Naive thymus-derived CD4-positive, alpha-beta T cell (primary cell): ENCODE measurements around the gene GABRG3. TPM values are rescaled to one million over a fixed set of nuclear protein-coding genes. Genes with fewer than 3 reads are reported as not detected.

ENCODE experiments used
- ATAC-seq: fragments of 150-1000 bp; cut with Tn5 transposase; 2 replicates; pipeline ENCODE4 v1.10.0; 2021; ENCODE audit warnings: mild to moderate bottlenecking, moderate library complexity
- CTCF ChIA-PET: fragments of 350-600 bp; sonication (Branson Sonifier 250); formaldehyde crosslinking; loops from one replicate; lab custom pipeline; 2021; ENCODE audit warnings: antibody characterized with exemption; lab: Charles Lee
- POLR2A ChIA-PET: fragments of 350-600 bp; sonication (Branson Sonifier 250); formaldehyde crosslinking; loops from one replicate; lab custom pipeline; 2021; ENCODE audit warnings: antibody characterized with exemption, inconsistent platforms; lab: Charles Lee
- DNase-seq, 9 donors: peaks; one replicate each; pipeline versions ENCODE4 v3.0.0 to v3.0.0-alpha.2; 2020 to 2022; ENCODE audit warnings: mixed read lengths in 1 of 9
- H3K27ac ChIP-seq: one replicate; pipeline ENCODE4 v1.7.0; 2013; ENCODE audit warnings: mild to moderate bottlenecking, low read depth, low read length, moderate library complexity
- H3K27me3 ChIP-seq, 2 donors: one replicate each; pipeline ENCODE4 v1.7.0; 2013; ENCODE audit warnings: low read length in 2 of 2, mild to moderate bottlenecking in 2 of 2, moderate library complexity in 2 of 2; ENCODE audit not compliant: control insufficient read depth in 2 of 2, insufficient read depth in 2 of 2
- H3K36me3 ChIP-seq, 3 experiments: 1 replicate in 2 of 3; 2 replicates in 1 of 3; pipeline ENCODE4 v1.7.0; 2013; ENCODE audit warnings: low read length in 3 of 3, mild to moderate bottlenecking in 3 of 3, moderate library complexity in 1 of 3; ENCODE audit not compliant: insufficient read depth in 3 of 3, control insufficient read depth in 2 of 3
- H3K4me1 ChIP-seq, 2 donors: one replicate each; pipeline ENCODE4 v1.7.0; 2013; ENCODE audit warnings: low read length in 2 of 2, mild to moderate bottlenecking in 2 of 2, moderate library complexity in 1 of 2; ENCODE audit not compliant: control insufficient read depth in 2 of 2, insufficient read depth in 2 of 2
- H3K4me3 ChIP-seq: 2 replicates; pipeline ENCODE4 v1.7.0; 2013; ENCODE audit warnings: mild to moderate bottlenecking, low read length
- H3K9me3 ChIP-seq, 3 experiments: 1 replicate in 2 of 3; 2 replicates in 1 of 3; pipeline ENCODE4 v1.7.0; 2013; ENCODE audit warnings: low read length in 3 of 3; ENCODE audit not compliant: control insufficient read depth in 2 of 3
- H3K27ac Mint-ChIP-seq, 9 donors: one replicate each; pipeline ENCODE4 v1.8.0; 2020 to 2022; ENCODE audit warnings: mixed read lengths in 9 of 9, mild to moderate bottlenecking in 8 of 9, moderate library complexity in 5 of 9, inconsistent platforms in 2 of 9
- H3K27me3 Mint-ChIP-seq, 5 donors: one replicate each; pipeline ENCODE4 v1.8.0; 2021 to 2022; ENCODE audit warnings: mixed read lengths in 5 of 5, mild to moderate bottlenecking in 1 of 5
- H3K36me3 Mint-ChIP-seq, 5 donors: one replicate each; pipeline ENCODE4 v1.8.0; 2020 to 2022; ENCODE audit warnings: mixed read lengths in 5 of 5, mild to moderate bottlenecking in 3 of 5, inconsistent platforms in 1 of 5
- H3K4me1 Mint-ChIP-seq, 7 donors: one replicate each; pipeline ENCODE4 v1.8.0; 2020 to 2022; ENCODE audit warnings: mixed read lengths in 7 of 7, mild to moderate bottlenecking in 3 of 7, inconsistent platforms in 1 of 7
- H3K4me3 Mint-ChIP-seq, 10 donors: one replicate each; pipeline ENCODE4 v1.8.0; 2020 to 2022; ENCODE audit warnings: mild to moderate bottlenecking in 10 of 10, mixed read lengths in 10 of 10, moderate library complexity in 6 of 10, inconsistent platforms in 2 of 10
- H3K9me3 Mint-ChIP-seq, 11 donors: one replicate each; pipeline ENCODE4 v1.8.0; 2020 to 2022; ENCODE audit warnings: mixed read lengths in 11 of 11, mild to moderate bottlenecking in 4 of 11, inconsistent platforms in 1 of 11, moderate library complexity in 1 of 11
- intact Hi-C, 2 donors: fragments of 100-400 bp; cut with micrococcal nuclease; formaldehyde crosslinking; loops; one replicate each; pipeline ENCODE4 v1.15.1; 2023
- polyA plus RNA-seq, 2 donors: library from polyadenylated mRNA; unstranded; fragments of 300-500 nt; fragmentation: Illumina TruSeq; gene quantifications; one replicate each; pipeline ENCODE4 v1.2.3, GENCODE V29; 2021
- total RNA-seq, 6 experiments: library from RNA in 5 of 6; stranded (reverse) in 5 of 6; gene quantifications; 1 replicate in 5 of 6; 2 replicates in 1 of 6; pipeline ENCODE4 v1.2.3 and lab custom pipeline; 2021 to 2026

Gene GABRG3
- total and polyA plus RNA-seq, 7 experiments from 2014 or later: not detected

- no peak overlapping the region for H3K4me3 Mint-ChIP-seq
- no peak overlapping the region for H3K27ac Mint-ChIP-seq
- Histone ChIP-seq H3K27me3 (no peaks in the 10 kb centered on the region), H3K9me3 (peaks cover 0 to 4% (median 0%) of the 10 kb centered on the region in 3 experiments), H3K4me3 (no peak overlapping the region), H3K4me1 (no peaks in the 10 kb centered on the region), H3K36me3 (no peaks in the 10 kb centered on the region), H3K27ac (no peak overlapping the region)
- H3K36me3 Mint-ChIP-seq: no peaks in the 10 kb centered on the region
- peaks cover 0 to 11% (median 4%) of the 10 kb centered on the region in 11 donors for H3K9me3 Mint-ChIP-seq
- CTCF ChIA-PET: no interaction called here
- POLR2A ChIA-PET: no interaction called here
- ATAC-seq: no peak
- no peaks in the 10 kb centered on the region for H3K4me1 Mint-ChIP-seq
- intact Hi-C loops: no loop called here
- no peaks in the 10 kb centered on the region for H3K27me3 Mint-ChIP-seq
- no peak for DNase-seq
Measured at GRCh38 chr15:27426805-27427204, 455.8 kb downstream of the GABRG3 start.

- Mint-ChIP-seq H3K4me1 (no peaks in the 10 kb centered on the region), H3K4me3 (no peak overlapping the region), H3K9me3 (peaks cover 0 to 13% (median 4%) of the 10 kb centered on the region in 11 donors), H3K27ac (no peak overlapping the region), H3K36me3 (no peaks in the 10 kb centered on the region), H3K27me3 (no peaks in the 10 kb centered on the region)
- CTCF ChIA-PET: no interaction called here
- DNase-seq (no peak), ATAC-seq (no peak)
- POLR2A ChIA-PET: no interaction called here
- H3K27ac ChIP-seq: no peak overlapping the region
- H3K4me3 ChIP-seq: no peak overlapping the region
- H3K27me3 ChIP-seq: no peaks in the 10 kb centered on the region
- H3K4me1 ChIP-seq: no peaks in the 10 kb centered on the region
- peaks cover 0 to 4% (median 0%) of the 10 kb centered on the region in 3 experiments for H3K9me3 ChIP-seq
- intact Hi-C loops: no loop called here
- no peaks in the 10 kb centered on the region for H3K36me3 ChIP-seq
Measured at GRCh38 chr15:27427276-27427675, 456.3 kb downstream of the GABRG3 start.

- H3K4me3 Mint-ChIP-seq: no peak overlapping the region
- no peak overlapping the region for H3K27ac ChIP-seq
- POLR2A ChIA-PET: no interaction called here
- intact Hi-C loops: no loop called here
- no peaks in the 10 kb centered on the region for H3K27me3 ChIP-seq
- no peak overlapping the region for H3K27ac Mint-ChIP-seq
- no peak overlapping the region for H3K4me3 ChIP-seq
- no peaks in the 10 kb centered on the region for H3K4me1 Mint-ChIP-seq
- CTCF ChIA-PET: no interaction called here
- no peaks in the 10 kb centered on the region for H3K27me3 Mint-ChIP-seq
- DNase-seq: no peak
- H3K36me3 ChIP-seq: no peaks in the 10 kb centered on the region
- H3K4me1 ChIP-seq: no peaks in the 10 kb centered on the region
- H3K9me3 ChIP-seq: peaks cover 0 to 4% (median 0%) of the 10 kb centered on the region in 3 experiments
- H3K36me3 Mint-ChIP-seq: no peaks in the 10 kb centered on the region
- peaks cover 0 to 16% (median 5%) of the 10 kb centered on the region in 11 donors for H3K9me3 Mint-ChIP-seq
- ATAC-seq: no peak
Measured at GRCh38 chr15:27428151-27428550, 457.2 kb downstream of the GABRG3 start.

GRCh38 chr15:27429577-27429976 is 458.6 kb downstream of the GABRG3 start:
- no peaks in the 10 kb centered on the region for H3K4me1 ChIP-seq
- Mint-ChIP-seq H3K9me3 (peaks cover 2 to 21% (median 5%) of the 10 kb centered on the region in 11 donors), H3K27me3 (no peaks in the 10 kb centered on the region), H3K4me1 (no peaks in the 10 kb centered on the region), H3K27ac (no peak overlapping the region), H3K36me3 (no peaks in the 10 kb centered on the region), H3K4me3 (no peak overlapping the region)
- no peaks in the 10 kb centered on the region for H3K36me3 ChIP-seq
- ChIA-PET POLR2A (no interaction called here), CTCF (no interaction called here)
- ATAC-seq: no peak
- H3K9me3 ChIP-seq: peaks cover 0 to 4% (median 0%) of the 10 kb centered on the region in 3 experiments
- intact Hi-C loops: no loop called here
- H3K27me3 ChIP-seq: no peaks in the 10 kb centered on the region
- no peak for DNase-seq
- no peak overlapping the region for H3K27ac ChIP-seq
- H3K4me3 ChIP-seq: no peak overlapping the region

- DNase-seq (no peak), ATAC-seq (no peak)
- Histone ChIP-seq H3K27ac (no peak overlapping the region), H3K27me3 (no peaks in the 10 kb centered on the region), H3K4me1 (no peaks in the 10 kb centered on the region), H3K9me3 (peaks cover 0 to 8% (median 0%) of the 10 kb centered on the region in 3 experiments), H3K36me3 (no peaks in the 10 kb centered on the region), H3K4me3 (no peak overlapping the region)
- H3K27me3 Mint-ChIP-seq: no peaks in the 10 kb centered on the region
- no peaks in the 10 kb centered on the region for H3K36me3 Mint-ChIP-seq
- no peak overlapping the region for H3K27ac Mint-ChIP-seq
- peaks cover 5 to 32% (median 14%) of the 10 kb centered on the region in 11 donors for H3K9me3 Mint-ChIP-seq
- POLR2A ChIA-PET: no interaction called here
- no peak overlapping the region for H3K4me3 Mint-ChIP-seq
- CTCF ChIA-PET: no interaction called here
- H3K4me1 Mint-ChIP-seq: no peaks in the 10 kb centered on the region
- intact Hi-C loops: no loop called here
Measured at GRCh38 chr15:27433604-27434003, 462.6 kb downstream of the GABRG3 start.

GRCh38 chr15:27438403-27439375 is 467.7 kb downstream of the GABRG3 start:
- Histone ChIP-seq H3K27me3 (no peaks in the 10 kb centered on the region), H3K9me3 (peaks cover 0 to 4% (median 0%) of the 10 kb centered on the region in 3 experiments), H3K36me3 (no peaks in the 10 kb centered on the region), H3K4me1 (no peaks in the 10 kb centered on the region), H3K4me3 (no peak overlapping the region), H3K27ac (no peak overlapping the region)
- peaks cover 0 to 3% (median 0%) of the 10 kb centered on the region in 5 donors for H3K27me3 Mint-ChIP-seq
- no peak for DNase-seq
- H3K27ac Mint-ChIP-seq: no peak overlapping the region
- H3K4me3 Mint-ChIP-seq: no peak overlapping the region
- no peak for ATAC-seq
- ChIA-PET CTCF (no interaction called here), POLR2A (no interaction called here)
- no peaks in the 10 kb centered on the region for H3K36me3 Mint-ChIP-seq
- intact Hi-C loops: no loop called here
- H3K4me1 Mint-ChIP-seq: no peaks in the 10 kb centered on the region
- H3K9me3 Mint-ChIP-seq: peaks cover 5 to 29% (median 17%) of the 10 kb centered on the region in 11 donors
